K562 (cell line): Measurements from ENCODE around the gene TYW1B. TPM values are rescaled to one million over a fixed set of nuclear protein-coding genes. Genes with fewer than 3 reads are reported as not detected.
"Not testable (repeated sequence)": the region's sequence is repeated elsewhere in the genome, so short reads cannot be mapped to it uniquely, and the experiment has no call there.

Experiments
- ATAC-seq: fragments of 200-7000 bp; cut with Tn5 transposase; 3 replicates; pipeline ENCODE4 v1.9.1; 2020; ENCODE audit warnings: moderate library complexity
- BruUV-seq: library from RNA; stranded (reverse); fragments of 400-500 nt; replicated peaks from 2 replicates; lab custom pipeline; 2021; lab: Mats Ljungman, UMichigan
- CTCF ChIA-PET: fragments of 300-600 bp; formaldehyde crosslinking; extraction: SDS; loops from one replicate; lab custom pipeline; 2021; ENCODE audit warnings: low intra/inter-chr PET ratio; lab: Yijun Ruan, JAX
- POLR2A ChIA-PET: fragments of 300-600, 350-650 bp; sonication (Branson Sonifier 250); formaldehyde crosslinking; extraction: SDS; loops from one replicate; lab custom pipeline; 2021; ENCODE audit warnings: antibody characterized with exemption, inconsistent platforms; lab: Yijun Ruan, JAX
- DNase-seq, 4 experiments: peaks; one replicate each; pipeline versions ENCODE4 v3.0.0 to v3.0.0-alpha.2; 2011 to 2018; ENCODE audit warnings: low spot score in 3 of 4, mixed read lengths in 3 of 4; ENCODE audit errors: extremely low read depth in 1 of 4
- FAIRE-seq: peaks from 2 replicates; lab custom pipeline; 2011; peaks lifted over from hg19 to GRCh38; lab: Jason Lieb, UNC
- H2AFZ ChIP-seq: 2 replicates; pipeline ENCODE4 v1.6.0; 2011; ENCODE audit warnings: low read depth, low read length, control low read depth, inconsistent platforms
- H3K27ac ChIP-seq: fragments of 200-600 bp; 3 replicates; pipeline ENCODE4 v1.8.0; 2011; ENCODE audit warnings: low read depth, mild to moderate bottlenecking, control low read depth, inconsistent platforms, low read length, moderate library complexity, mixed read lengths; ENCODE audit errors: extremely low read depth
- H3K27me3 ChIP-seq, 2 experiments: fragments of 300-600 bp in 1 of 2; 2 replicates in 1 of 2; 3 replicates in 1 of 2; pipeline versions ENCODE4 v1.6.0 to v1.8.0; 2011; ENCODE audit warnings: inconsistent platforms in 2 of 2, low read length in 2 of 2, mild to moderate bottlenecking in 1 of 2, mixed read lengths in 1 of 2, moderate library complexity in 1 of 2; ENCODE audit not compliant: control insufficient read depth in 2 of 2, insufficient read depth in 2 of 2
- H3K36me3 ChIP-seq: fragments of 300-600 bp; 3 replicates; pipeline ENCODE4 v1.8.0; 2011; ENCODE audit warnings: mild to moderate bottlenecking, low read length, inconsistent platforms; ENCODE audit not compliant: control insufficient read depth, insufficient read depth
- H3K4me1 ChIP-seq, 2 experiments: fragments of 200-600 bp in 1 of 2; replicated peaks in 1 of 2; 2 replicates in 1 of 2; 3 replicates in 1 of 2; pipeline versions ENCODE4 v1.5.1 to v1.8.0; 2011; ENCODE audit warnings: inconsistent platforms in 2 of 2, low read length in 2 of 2, mild to moderate bottlenecking in 1 of 2, mixed read lengths in 1 of 2, moderate library complexity in 1 of 2; ENCODE audit not compliant: control insufficient read depth in 2 of 2, insufficient read depth in 2 of 2
- H3K4me2 ChIP-seq: 2 replicates; pipeline ENCODE4 v1.6.1; 2011; ENCODE audit warnings: low read length, control low read depth, inconsistent platforms, mixed read lengths; ENCODE audit not compliant: insufficient read depth
- H3K4me3 ChIP-seq: fragments of 200-600 bp; sonication (generic), shearing (Covaris generic); 2 replicates; pipeline ENCODE4 v1.5.1; 2016; ENCODE audit warnings: control low read depth, inconsistent platforms
- H3K79me2 ChIP-seq: fragments of 200-600 bp; 3 replicates; pipeline ENCODE4 v1.8.0; 2011; ENCODE audit warnings: low read length, inconsistent platforms; ENCODE audit not compliant: control insufficient read depth, insufficient read depth
- H3K9ac ChIP-seq, 2 experiments: 2 replicates each; pipeline versions ENCODE4 v1.6.0 to v1.6.1; 2011; ENCODE audit warnings: low read depth in 2 of 2, low read length in 2 of 2, control low read depth in 1 of 2, inconsistent platforms in 1 of 2, mild to moderate bottlenecking in 1 of 2, mixed read lengths in 1 of 2; ENCODE audit not compliant: insufficient read depth in 1 of 2
- H3K9me1 ChIP-seq: one replicate; pipeline ENCODE4 v1.6.0; 2011; ENCODE audit warnings: inconsistent platforms, mild to moderate bottlenecking, low read length, moderate library complexity; ENCODE audit not compliant: control insufficient read depth, insufficient read depth
- H3K9me3 ChIP-seq: replicated peaks from 2 replicates; pipeline ENCODE4 v1.5.1; 2011; ENCODE audit warnings: low read depth, low read length, inconsistent platforms; ENCODE audit not compliant: control insufficient read depth, insufficient read depth
- H4K20me1 ChIP-seq: replicated peaks from 2 replicates; pipeline ENCODE4 v1.6.1; 2011; ENCODE audit warnings: low read length, inconsistent platforms, mixed read lengths; ENCODE audit not compliant: control insufficient read depth, insufficient read depth
- CSDE1 ChIP-seq, 2 experiments: fragments of 450-650 bp; IDR thresholded peaks; 2 replicates each; pipeline ENCODE4 v1.6.1; 2016; ENCODE audit warnings: mild to moderate bottlenecking in 1 of 2
- EHMT2 ChIP-seq: fragments of 450-650 bp; IDR thresholded peaks from 2 replicates; pipeline ENCODE4 v1.6.1; 2018; ENCODE audit warnings: antibody characterized with exemption
- MCM7 ChIP-seq, 2 experiments: fragments of 450-650 bp; IDR thresholded peaks; 2 replicates each; pipeline ENCODE4 v1.6.1; 2016 to 2018
- MTA2 ChIP-seq: fragments of 450-650 bp; IDR thresholded peaks from 2 replicates; pipeline ENCODE4 v1.6.1; 2016; ENCODE audit warnings: low read depth
- TRIM24 ChIP-seq, 2 experiments: fragments of 450-650 bp; IDR thresholded peaks; 2 replicates each; pipeline ENCODE4 v1.6.1; 2016
- TRIM28 ChIP-seq: fragments of 450-650 bp; IDR thresholded peaks from 2 replicates; pipeline ENCODE4 v1.6.1; 2017
- ZNF280A ChIP-seq: fragments of 450-650 bp; IDR thresholded peaks from 2 replicates; pipeline ENCODE4 v1.6.1; 2018; ENCODE audit warnings: mild to moderate bottlenecking, low read depth; ENCODE audit not compliant: partially characterized antibody
- ZNF512 ChIP-seq: IDR thresholded peaks from 2 replicates; pipeline ENCODE4 v1.6.1; 2016; ENCODE audit warnings: missing genetic modification characterization, missing compliant biosample characterization
- WGBS: fragments of 100-300 bp; shearing (Covaris generic); methylation state at CpG from one replicate; pipeline ENCODE4 v1.1.6; 2016; ENCODE audit warnings: low coverage, mixed read lengths; ENCODE audit not compliant: insufficient coverage; ENCODE audit errors: missing lambda C conversion rate; 5-methylcytosine and 5-hydroxymethylcytosine counted together
- in situ Hi-C: fragments of 300-500 bp; cut with MboI; formaldehyde crosslinking; loops from 4 replicates; pipeline ENCODE4 v1.15.0; 2018; ENCODE audit warnings: inconsistent platforms, mixed read lengths
- intact Hi-C: fragments of 100-400 bp; cut with micrococcal nuclease; formaldehyde crosslinking; loops from 2 replicates; pipeline ENCODE4 v1.14.2; 2022
- polyA plus RNA-seq, 8 experiments: library from polyadenylated mRNA; depleted of rRNA in 4 of 8; stranded (reverse) in 5 of 8; unstranded in 3 of 8; fragments of >200 nt; fragmentation: Nextera tagmentation in 2 of 8; fragmentation: Illumina TruSeq in 1 of 8; extraction: Ambion mirVana in 2 of 8; extraction: Trizol in 1 of 8; gene quantifications; 2 replicates each; pipeline versions ENCODE4 v1.2.1 to v1.2.3, GENCODE V29; 2011 to 2014; ENCODE audit warnings: inconsistent platforms in 1 of 8, missing spikeins in 1 of 8
- total RNA-seq, 7 experiments: library from RNA; depleted of rRNA in 6 of 7; stranded (reverse); fragments of >200 nt in 6 of 7; fragmentation: Illumina TruSeq in 2 of 7; extraction: Trizol in 2 of 7; gene quantifications; 2 replicates each; pipeline versions ENCODE4 v1.2.1 to v1.2.3, GENCODE V29; 2011 to 2021; ENCODE audit warnings: low replicate concordance in 1 of 7
- TF ChIP-seq, protein P1 (sequence below): fragments of 450-650 bp; IDR thresholded peaks from 2 replicates; pipeline ENCODE4 v1.6.1; 2016; ENCODE audit warnings: borderline replicate concordance
- TF ChIP-seq, protein P2 (sequence below): fragments of 450-650 bp; IDR thresholded peaks from 2 replicates; pipeline ENCODE4 v1.6.1; 2017; ENCODE audit warnings: antibody characterized with exemption

The TYW1B gene
- total and polyA plus RNA-seq, 9 of the 15 experiments (the other 6 are each of a cell fraction or from before 2014, with no cell fraction given): 5.8 to 14.7 (median 9.8) TPM

GRCh38 chr7:72730384-72730783 lies 97.6 kb downstream of the TYW1B start:
- in situ Hi-C loops, POLR2A ChIA-PET, H3K4me1 ChIP-seq, H3K4me2 ChIP-seq, intact Hi-C loops, H3K9me3 ChIP-seq, CTCF ChIA-PET, H3K4me3 ChIP-seq, H2AFZ ChIP-seq, H3K79me2 ChIP-seq, H3K9me1 ChIP-seq, H3K9ac ChIP-seq, H3K27me3 ChIP-seq, H3K36me3 ChIP-seq, H4K20me1 ChIP-seq, BruUV-seq, ATAC-seq, DNase-seq: not testable (repeated sequence)
- 42% methylated on average over 1 of the region's 2 CpGs for WGBS
- FAIRE-seq: peak; percentile 32
- TF ChIP-seq ZNF280A: peak; percentile 30
- peak; percentile 15; the same call in 1 of the 2 replicates for TF ChIP-seq TRIM28
- TF ChIP-seq, protein P1, sequence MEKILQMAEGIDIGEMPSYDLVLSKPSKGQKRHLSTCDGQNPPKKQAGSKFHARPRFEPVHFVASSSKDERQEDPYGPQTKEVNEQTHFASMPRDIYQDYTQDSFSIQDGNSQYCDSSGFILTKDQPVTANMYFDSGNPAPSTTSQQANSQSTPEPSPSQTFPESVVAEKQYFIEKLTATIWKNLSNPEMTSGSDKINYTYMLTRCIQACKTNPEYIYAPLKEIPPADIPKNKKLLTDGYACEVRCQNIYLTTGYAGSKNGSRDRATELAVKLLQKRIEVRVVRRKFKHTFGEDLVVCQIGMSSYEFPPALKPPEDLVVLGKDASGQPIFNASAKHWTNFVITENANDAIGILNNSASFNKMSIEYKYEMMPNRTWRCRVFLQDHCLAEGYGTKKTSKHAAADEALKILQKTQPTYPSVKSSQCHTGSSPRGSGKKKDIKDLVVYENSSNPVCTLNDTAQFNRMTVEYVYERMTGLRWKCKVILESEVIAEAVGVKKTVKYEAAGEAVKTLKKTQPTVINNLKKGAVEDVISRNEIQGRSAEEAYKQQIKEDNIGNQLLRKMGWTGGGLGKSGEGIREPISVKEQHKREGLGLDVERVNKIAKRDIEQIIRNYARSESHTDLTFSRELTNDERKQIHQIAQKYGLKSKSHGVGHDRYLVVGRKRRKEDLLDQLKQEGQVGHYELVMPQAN: 0 out of 2 replicates have a peak, but pooled peaks have one; percentile 19
- TF ChIP-seq MCM7 (IDR thresholded peaks at IDR 0.05): peak in 1 of 2 experiments; percentile 43; a peak in 1 of 4 replicates
- peak; percentile 91 for TF ChIP-seq ZNF512 (tag)
- peak; percentile 8; the same call in 1 of the 2 replicates for TF ChIP-seq EHMT2
- TF ChIP-seq CSDE1 (IDR thresholded peaks at IDR 0.05): peak in 1 of 2 experiments; percentile 78; a peak in 1 of 4 replicates
- peak in 1 of 2 experiments; percentile 58; a peak in 2 of 4 replicates for TF ChIP-seq TRIM24 (IDR thresholded peaks at IDR 0.05)
- TF ChIP-seq, protein P2, sequence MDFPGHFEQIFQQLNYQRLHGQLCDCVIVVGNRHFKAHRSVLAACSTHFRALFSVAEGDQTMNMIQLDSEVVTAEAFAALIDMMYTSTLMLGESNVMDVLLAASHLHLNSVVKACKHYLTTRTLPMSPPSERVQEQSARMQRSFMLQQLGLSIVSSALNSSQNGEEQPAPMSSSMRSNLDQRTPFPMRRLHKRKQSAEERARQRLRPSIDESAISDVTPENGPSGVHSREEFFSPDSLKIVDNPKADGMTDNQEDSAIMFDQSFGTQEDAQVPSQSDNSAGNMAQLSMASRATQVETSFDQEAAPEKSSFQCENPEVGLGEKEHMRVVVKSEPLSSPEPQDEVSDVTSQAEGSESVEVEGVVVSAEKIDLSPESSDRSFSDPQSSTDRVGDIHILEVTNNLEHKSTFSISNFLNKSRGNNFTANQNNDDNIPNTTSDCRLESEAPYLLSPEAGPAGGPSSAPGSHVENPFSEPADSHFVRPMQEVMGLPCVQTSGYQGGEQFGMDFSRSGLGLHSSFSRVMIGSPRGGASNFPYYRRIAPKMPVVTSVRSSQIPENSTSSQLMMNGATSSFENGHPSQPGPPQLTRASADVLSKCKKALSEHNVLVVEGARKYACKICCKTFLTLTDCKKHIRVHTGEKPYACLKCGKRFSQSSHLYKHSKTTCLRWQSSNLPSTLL: 0 out of 2 replicates have a peak, but pooled peaks have one; percentile 46
- TF ChIP-seq MTA2: 0 out of 2 replicates have a peak, but pooled peaks have one; percentile 10
- H3K27ac ChIP-seq: peak overlapping the region; percentile 50; the same call in 1 of the 3 replicates

- intact Hi-C loops, CTCF ChIA-PET, BruUV-seq, DNase-seq, ATAC-seq, H3K36me3 ChIP-seq, H3K27ac ChIP-seq, FAIRE-seq, H3K4me2 ChIP-seq, H3K4me1 ChIP-seq, in situ Hi-C loops, H3K9ac ChIP-seq, H4K20me1 ChIP-seq, H3K9me3 ChIP-seq, H3K27me3 ChIP-seq, H2AFZ ChIP-seq, H3K79me2 ChIP-seq, H3K4me3 ChIP-seq, H3K9me1 ChIP-seq, POLR2A ChIA-PET: not testable (repeated sequence)
- 75% methylated on average over 2 of the region's 2 CpGs for WGBS
Observed at GRCh38 chr7:72729130-72729529, 98.9 kb downstream of the TYW1B start.
